ENCODE results near the gene TBC1D10A.

- TF ChIP-seq POLR2A (IDR thresholded peaks at IDR 0.05; ENCODE audit: borderline replicate concordance, extremely low read depth, insufficient read depth, insufficient read length) (no peak), REST (IDR thresholded peaks at IDR 0.05; ENCODE audit: low read depth) (no peak), EZH2 (IDR thresholded peaks at IDR 0.05) (no peak), ZNF274 (IDR thresholded peaks at IDR 0.05; ENCODE audit: low read depth, low read length) (no peak), EZH2phosphoT487 (IDR thresholded peaks at IDR 0.05; ENCODE audit: borderline replicate concordance) (no peak), ZFX (IDR thresholded peaks at IDR 0.05) (no peak), MAX (IDR thresholded peaks at IDR 0.05) (no peak), CTCF (IDR thresholded peaks at IDR 0.05 in 2 of 3, conservative IDR thresholded peaks at IDR 0.05 in 1 of 3; ENCODE audit: borderline replicate concordance in 1 of 3, insufficient read depth in 1 of 3, low read depth in 2 of 3, low read length in 2 of 3) (no peak)
Observed at GRCh38 chr22:30325724-30326254, 952 bp downstream of the TBC1D10A start.

Measured in HCT116 (cell line).